Heart left ventricle (tissue), 16 donors: ENCODE results near the gene AGXT. TPM values are rescaled to one million over a fixed set of nuclear protein-coding genes. Genes with fewer than 3 reads are reported as not detected.

Source experiments
- ATAC-seq, 4 donors: fragments of 200-7000 bp; cut with Tn5 transposase; one replicate each; pipeline ENCODE4 v1.9.1; 2020 to 2022; ENCODE audit warnings: moderate library complexity in 4 of 4, mild to moderate bottlenecking in 3 of 4, moderate number of reproducible peaks in 1 of 4
- DNase-seq, 5 donors: peaks; one replicate each; pipeline ENCODE4 v3.0.0-alpha.2; 2020
- H3K27ac ChIP-seq, 12 donors: fragments of 200-600 bp; sonication (generic) in 4 of 12; one replicate each; pipeline versions ENCODE4 v1.5.0 to v1.8.0; 2016 to 2022; ENCODE audit warnings: mild to moderate bottlenecking in 2 of 12
- H3K27me3 ChIP-seq, 9 donors: fragments of 200-600 bp; sonication (generic) in 2 of 9; one replicate each; pipeline versions ENCODE4 v1.5.1 to v1.8.0; 2016 to 2022; ENCODE audit warnings: mild to moderate bottlenecking in 3 of 9
- H3K36me3 ChIP-seq, 9 donors: fragments of 200-600 bp; sonication (generic) in 2 of 9; one replicate each; pipeline versions ENCODE4 v1.5.0 to v1.8.0; 2018 to 2022; ENCODE audit warnings: mild to moderate bottlenecking in 2 of 9
- H3K4me1 ChIP-seq, 12 donors: fragments of 200-600 bp; sonication (generic) in 4 of 12; one replicate each; pipeline versions ENCODE4 v1.5.0 to v1.8.0; 2016 to 2022; ENCODE audit warnings: mild to moderate bottlenecking in 3 of 12
- H3K4me3 ChIP-seq, 12 donors: fragments of 200-600 bp; sonication (generic) in 4 of 12; one replicate each; pipeline versions ENCODE4 v1.5.0 to v1.8.0; 2017 to 2022; ENCODE audit warnings: mild to moderate bottlenecking in 9 of 12, moderate library complexity in 4 of 12
- H3K9me3 ChIP-seq, 12 donors: fragments of 200-600 bp; sonication (generic) in 4 of 12; one replicate each; pipeline versions ENCODE4 v1.5.0 to v1.8.0; 2016 to 2022; ENCODE audit warnings: mild to moderate bottlenecking in 1 of 12
- POLR2A ChIP-seq, 2 donors: fragments of 450-650 bp; IDR thresholded peaks; one replicate each; pipeline ENCODE4 v1.6.1; 2017; ENCODE audit warnings: antibody characterized with exemption in 2 of 2, mild to moderate bottlenecking in 2 of 2, moderate library complexity in 2 of 2
- WGBS, 4 donors: extraction: QIAGEN DNeasy Blood & Tissue Kit in 2 of 4; methylation state at CpG; one replicate each; pipeline versions ENCODE4 v1.1.5 to v1.1.7; 2013 to 2018; 5-methylcytosine and 5-hydroxymethylcytosine counted together
- intact Hi-C, 10 donors: fragments of 100-400 bp; cut with DNase I; formaldehyde crosslinking; loops; one replicate each; pipeline versions ENCODE4 v1.11.1 to v1.14.2; 2022
- polyA plus RNA-seq, 2 donors: library from polyadenylated mRNA; stranded (reverse); fragments of 200-250 nt; gene quantifications; one replicate each; pipeline ENCODE4 v1.2.3, GENCODE V29; 2013
- total RNA-seq, 9 donors: library from RNA; depleted of rRNA in 2 of 9; stranded (reverse); fragments of >200 nt in 2 of 9; fragmentation: NEBNext Ultra II Directional in 3 of 9; extraction: Animal tissue kit (Norgen Biotek cat#: 25700) in 3 of 9; gene quantifications; one replicate each; pipeline versions ENCODE4 v1.1.0 to v1.2.4, GENCODE V29; 2016 to 2023
- TF ChIP-seq, protein P1 (sequence below), 12 donors: fragments of 200-600 bp; sonication (generic) in 4 of 12; IDR thresholded peaks; one replicate each; pipeline versions ENCODE4 v1.5.0 to v1.8.0; 2018 to 2022; ENCODE audit warnings: antibody characterized with exemption in 12 of 12, mild to moderate bottlenecking in 5 of 12
- donor health status: ischemic (EF 13 %, LVEDD 7.1; RV severe dilation, severe dysfunction).
- donor health status: healthy with polysubstance abuse.
- donor health status: DM: no; HTN: yes; CAD: no.
- donor health status: DM: no; HTN: no; CAD: no.
- donor health status: ischemic (EF 25% LVEDD 6.9; RV normal size, moderate dysfunction).
- donor health status: ischemic (EF 25% LVEDD 5.7; RV mildly dilated, moderate dysfunction).
- donor health status: healthy.
- donor health status: DM: yes; HTN: yes; CAD: no.
- donor health status: ischemic (EF 35%, LVEDD 5.7; RV mildly dilated, moderate dysfunction).
- donor health status: nonischemic (EF 11% LVEDD 7.7; RV severe dilation, severe dysfunction).
- donor health status: DM: yes; HTN: yes; CAD: no.
- donor health status: PGD.
- donor health status: ischemic (EF 29% LVEDD 5.4; RV normal size, mild dysfunction).
- donor health status: nonischemic (EF 23%, LVEDD 6.1; RV moderate dilation, normal function).

The AGXT gene
- total and polyA plus RNA-seq, 11 donors = 0.06 TPM; not detected in 10

DNA sequence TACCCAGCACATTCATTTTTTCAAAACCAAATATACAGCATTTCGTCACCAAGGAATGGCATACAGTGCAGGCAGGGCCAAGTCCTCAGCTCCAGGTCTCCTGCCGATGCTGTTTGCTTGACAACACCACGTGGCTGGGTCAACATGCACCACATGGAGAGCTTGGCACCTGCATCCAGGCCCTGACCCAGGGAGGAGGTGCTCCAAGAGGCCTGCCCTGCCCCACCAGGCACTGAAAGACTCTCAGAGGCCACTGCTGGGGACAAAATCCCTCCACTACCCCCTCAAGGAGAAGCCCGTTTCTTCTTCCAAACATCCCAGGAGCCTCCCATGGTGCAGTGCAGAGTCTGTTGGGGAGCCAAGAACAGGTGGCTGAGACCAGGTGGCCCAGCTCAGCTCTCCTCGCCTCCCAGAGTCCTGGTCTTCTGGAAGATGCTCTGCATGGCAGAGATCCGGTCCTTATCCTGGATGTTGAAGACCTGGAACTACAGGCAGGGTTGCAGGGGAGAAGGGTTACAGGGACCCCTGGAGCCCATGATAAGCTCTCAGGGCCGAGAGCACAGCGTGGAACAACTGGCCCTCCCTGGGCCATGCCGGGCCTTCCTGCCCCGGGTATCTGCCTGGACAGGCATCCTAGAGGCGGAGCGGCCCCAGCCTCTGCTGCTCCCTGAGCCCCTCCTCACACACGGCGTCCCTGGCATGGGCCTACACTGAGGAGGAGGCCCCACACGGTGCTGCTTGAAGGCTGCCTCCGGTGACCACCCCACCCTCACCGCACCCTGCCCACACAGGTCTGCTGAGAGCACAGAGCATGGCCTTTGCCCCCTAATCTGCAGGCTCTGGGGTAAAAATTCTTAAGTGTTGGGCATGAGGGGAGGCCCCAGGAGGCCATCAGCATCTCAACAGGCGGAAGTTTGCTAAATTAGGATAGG, 18.3 kb downstream of the AGXT start:
- no peaks in the 10 kb centered on the region for H3K36me3 ChIP-seq
- H3K27me3 ChIP-seq = no peaks in the 10 kb centered on the region
- no peak overlapping the region for H3K27ac ChIP-seq
- H3K4me1 ChIP-seq = no peaks in the 10 kb centered on the region
- DNase-seq (peak in 3 of 5 donors; percentile 18 to 53 (median 20)), ATAC-seq (peak in 1 of 4 donors; percentile 72)
- intact Hi-C loops = no loop called here
- TF ChIP-seq, protein P1, sequence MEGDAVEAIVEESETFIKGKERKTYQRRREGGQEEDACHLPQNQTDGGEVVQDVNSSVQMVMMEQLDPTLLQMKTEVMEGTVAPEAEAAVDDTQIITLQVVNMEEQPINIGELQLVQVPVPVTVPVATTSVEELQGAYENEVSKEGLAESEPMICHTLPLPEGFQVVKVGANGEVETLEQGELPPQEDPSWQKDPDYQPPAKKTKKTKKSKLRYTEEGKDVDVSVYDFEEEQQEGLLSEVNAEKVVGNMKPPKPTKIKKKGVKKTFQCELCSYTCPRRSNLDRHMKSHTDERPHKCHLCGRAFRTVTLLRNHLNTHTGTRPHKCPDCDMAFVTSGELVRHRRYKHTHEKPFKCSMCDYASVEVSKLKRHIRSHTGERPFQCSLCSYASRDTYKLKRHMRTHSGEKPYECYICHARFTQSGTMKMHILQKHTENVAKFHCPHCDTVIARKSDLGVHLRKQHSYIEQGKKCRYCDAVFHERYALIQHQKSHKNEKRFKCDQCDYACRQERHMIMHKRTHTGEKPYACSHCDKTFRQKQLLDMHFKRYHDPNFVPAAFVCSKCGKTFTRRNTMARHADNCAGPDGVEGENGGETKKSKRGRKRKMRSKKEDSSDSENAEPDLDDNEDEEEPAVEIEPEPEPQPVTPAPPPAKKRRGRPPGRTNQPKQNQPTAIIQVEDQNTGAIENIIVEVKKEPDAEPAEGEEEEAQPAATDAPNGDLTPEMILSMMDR (IDR thresholded peaks at IDR 0.05) = no peak
- no peak for TF ChIP-seq POLR2A (IDR thresholded peaks at IDR 0.05)
- no peak overlapping the region for H3K4me3 ChIP-seq
- WGBS, 4 donors = 76 to 84% (median 80%) methylated on average over 13 to 18 of the region's 18 CpGs
- no peaks in the 10 kb centered on the region for H3K9me3 ChIP-seq

DNA sequence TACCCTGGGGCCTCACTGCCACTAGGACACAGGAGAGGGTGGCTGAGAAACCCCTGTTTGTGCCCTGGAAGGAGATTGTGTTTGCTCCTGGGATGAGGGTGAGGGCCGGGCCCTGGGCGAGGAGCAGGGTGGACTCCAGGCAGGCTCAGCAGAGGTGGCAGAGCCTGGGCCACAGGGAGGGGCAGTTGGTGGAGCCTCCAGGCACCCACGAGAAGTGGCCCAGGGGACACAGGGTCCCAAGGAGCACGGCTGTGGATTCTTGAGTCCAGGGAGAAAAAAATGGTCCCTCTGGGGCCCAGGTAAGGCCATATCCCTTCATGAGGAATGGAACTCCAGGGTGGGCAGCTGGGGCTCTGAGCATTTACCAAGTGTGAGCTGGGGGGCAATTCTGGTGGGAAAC, 19.0 kb downstream of the AGXT start:
- no peak overlapping the region for H3K27ac ChIP-seq
- TF ChIP-seq, protein P1 (IDR thresholded peaks at IDR 0.05) = no peak
- no peak for TF ChIP-seq POLR2A (IDR thresholded peaks at IDR 0.05)
- no peaks in the 10 kb centered on the region for H3K9me3 ChIP-seq
- ATAC-seq (no peak), DNase-seq (peak in 3 of 5 donors; percentile 18 to 20 (median 18))
- no peaks in the 10 kb centered on the region for H3K36me3 ChIP-seq
- 70 to 95% (median 90%) methylated on average over 4 of the region's 4 CpGs for WGBS, 4 donors
- intact Hi-C loops = no loop called here
- no peaks in the 10 kb centered on the region for H3K27me3 ChIP-seq
- no peak overlapping the region for H3K4me3 ChIP-seq
- no peaks in the 10 kb centered on the region for H3K4me1 ChIP-seq

DNA sequence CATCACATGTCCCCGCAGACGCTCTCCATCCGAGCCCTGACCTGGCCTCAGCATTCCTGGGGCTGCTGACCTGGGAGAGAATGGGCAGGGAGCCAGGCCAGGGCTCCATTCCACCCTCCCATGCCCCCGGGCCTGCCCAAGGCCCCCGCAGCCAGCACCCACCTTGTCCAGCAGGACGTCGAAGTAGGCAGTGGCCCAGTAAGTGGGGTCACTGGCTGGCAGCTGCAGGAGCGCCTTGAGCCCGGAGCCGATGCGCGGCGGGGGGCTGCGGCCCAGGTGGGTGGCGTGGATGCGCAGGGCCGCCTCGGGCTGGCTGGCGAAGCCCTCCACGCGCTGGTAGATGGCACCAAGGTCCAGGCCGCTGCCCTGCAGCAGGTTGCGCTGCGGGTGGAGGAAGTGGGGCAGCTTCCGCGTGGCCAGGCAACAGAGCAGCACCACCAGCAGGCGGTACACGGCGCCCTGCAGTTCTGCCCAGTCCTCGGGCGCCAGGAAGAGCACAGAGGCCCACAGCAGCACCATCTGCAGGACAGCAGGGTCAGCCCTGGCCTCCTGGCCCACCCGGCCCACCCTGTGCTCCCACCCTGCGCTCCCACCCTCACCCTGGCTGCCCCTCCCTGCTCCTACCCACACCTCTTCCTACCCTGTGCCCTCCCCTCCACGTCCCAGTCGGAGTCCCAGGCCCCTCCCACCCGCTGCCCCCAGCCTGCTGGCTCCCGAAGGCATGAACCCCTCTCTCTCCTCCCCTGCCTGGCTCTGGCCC, 19.7 kb downstream of the AGXT start:
- no peak overlapping the region for H3K27ac ChIP-seq
- intact Hi-C loops = no loop called here
- peaks cover 0 to under 1% (median 0%) of the 10 kb centered on the region in 12 donors for H3K4me1 ChIP-seq
- ATAC-seq (no peak), DNase-seq (peak in 3 of 5 donors; percentile 10 to 61 (median 16))
- WGBS, 4 donors = 86 to 94% (median 90%) methylated on average over 12 to 37 of the region's 37 CpGs
- no peaks in the 10 kb centered on the region for H3K36me3 ChIP-seq
- no peak overlapping the region for H3K4me3 ChIP-seq
- TF ChIP-seq, protein P1 (IDR thresholded peaks at IDR 0.05) = no peak
- H3K27me3 ChIP-seq = no peaks in the 10 kb centered on the region
- H3K9me3 ChIP-seq = no peaks in the 10 kb centered on the region
